ENCODE measurements around the gene CCDC15.

The CCDC15 gene

DNA sequence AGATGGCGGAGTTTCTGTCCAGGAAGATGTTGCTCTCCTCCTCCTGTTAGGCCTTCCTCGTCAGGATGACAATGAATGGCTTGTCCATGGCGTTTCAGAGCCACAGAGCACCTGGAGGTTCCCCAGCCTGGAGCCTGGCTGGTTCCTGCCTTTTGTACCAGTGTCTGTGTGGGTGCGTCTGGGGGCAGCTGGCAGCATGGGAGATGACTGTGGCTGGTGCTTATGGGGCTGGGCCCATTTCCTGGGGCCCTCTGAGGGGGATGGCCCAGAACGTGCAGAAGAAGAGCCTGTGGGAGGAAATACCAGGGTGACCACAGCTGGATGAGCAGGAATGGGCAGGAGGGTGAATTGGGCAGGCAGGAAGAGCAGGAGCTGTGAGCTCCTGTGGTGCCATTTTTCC lies 115.8 kb downstream of the CCDC15 start:
- DNase-seq: no peak

DNA sequence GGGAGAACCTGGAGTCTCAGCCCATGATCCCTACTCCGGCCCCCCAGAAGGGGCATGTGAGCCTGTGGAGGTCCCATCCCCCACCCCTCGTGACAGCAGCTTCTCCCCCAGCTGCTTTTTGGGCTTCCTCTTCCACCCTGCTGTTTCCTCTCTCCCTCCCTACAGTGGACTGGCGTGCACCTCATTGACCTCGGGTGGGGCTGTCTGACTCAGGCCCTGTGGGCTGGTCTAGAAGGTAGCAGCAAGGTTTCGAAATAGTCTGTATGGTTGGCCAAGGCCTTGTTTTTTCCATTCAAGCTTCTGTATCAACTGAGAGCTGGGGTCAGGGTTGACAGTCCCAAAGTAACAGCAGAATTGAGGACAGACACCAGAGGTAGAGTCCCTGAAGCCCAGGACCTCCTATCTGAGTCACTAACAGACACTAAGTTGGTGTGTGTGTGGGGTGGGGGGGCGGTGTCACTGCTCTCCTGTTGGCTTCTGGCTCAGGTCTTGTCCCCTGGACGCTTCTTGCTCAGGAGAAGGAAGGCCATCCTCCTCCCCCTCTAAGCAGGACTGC lies 116.8 kb downstream of the CCDC15 start:
- peak; percentile 82 for DNase-seq

DNA sequence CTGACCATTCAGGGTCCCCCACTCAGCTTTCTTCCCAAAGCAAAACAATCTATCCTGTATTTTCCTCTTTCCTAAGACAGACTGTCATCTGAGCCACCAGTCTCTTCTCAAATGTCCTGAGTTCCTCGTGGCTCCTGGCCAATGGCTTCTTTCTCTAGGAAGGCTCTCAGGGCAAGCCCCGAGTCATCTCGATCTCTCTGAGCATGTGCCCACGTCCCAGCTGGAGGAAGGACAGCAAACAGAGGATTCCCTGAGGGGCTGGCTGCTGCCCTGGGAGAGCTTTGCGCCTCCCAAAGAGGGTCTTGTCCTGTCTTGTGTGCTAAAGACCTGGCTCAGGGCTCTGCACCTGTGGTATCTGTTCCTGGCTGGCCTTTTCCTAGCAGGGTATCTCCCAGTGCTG lies 117.4 kb downstream of the CCDC15 start:
- no peak for DNase-seq

DNA sequence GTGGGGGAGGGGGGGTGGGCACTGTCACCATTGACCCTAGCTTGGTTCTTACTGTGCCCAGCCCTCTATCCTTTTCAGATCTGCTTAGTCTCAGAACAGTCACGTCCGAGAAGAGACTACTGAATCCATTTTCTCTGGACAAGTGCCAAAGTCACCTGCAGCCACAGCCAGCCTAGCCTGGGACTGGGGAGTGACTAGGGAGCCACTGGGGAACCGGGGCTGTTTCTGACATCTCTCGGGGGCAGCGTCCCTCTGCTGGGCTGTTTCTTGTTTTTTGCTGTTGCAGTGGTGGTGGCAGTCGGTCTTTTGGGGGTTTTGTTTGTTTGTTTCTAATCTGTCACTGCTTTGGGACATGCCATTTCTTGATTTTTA lies 117.8 kb downstream of the CCDC15 start:
- no peak for DNase-seq

DNA sequence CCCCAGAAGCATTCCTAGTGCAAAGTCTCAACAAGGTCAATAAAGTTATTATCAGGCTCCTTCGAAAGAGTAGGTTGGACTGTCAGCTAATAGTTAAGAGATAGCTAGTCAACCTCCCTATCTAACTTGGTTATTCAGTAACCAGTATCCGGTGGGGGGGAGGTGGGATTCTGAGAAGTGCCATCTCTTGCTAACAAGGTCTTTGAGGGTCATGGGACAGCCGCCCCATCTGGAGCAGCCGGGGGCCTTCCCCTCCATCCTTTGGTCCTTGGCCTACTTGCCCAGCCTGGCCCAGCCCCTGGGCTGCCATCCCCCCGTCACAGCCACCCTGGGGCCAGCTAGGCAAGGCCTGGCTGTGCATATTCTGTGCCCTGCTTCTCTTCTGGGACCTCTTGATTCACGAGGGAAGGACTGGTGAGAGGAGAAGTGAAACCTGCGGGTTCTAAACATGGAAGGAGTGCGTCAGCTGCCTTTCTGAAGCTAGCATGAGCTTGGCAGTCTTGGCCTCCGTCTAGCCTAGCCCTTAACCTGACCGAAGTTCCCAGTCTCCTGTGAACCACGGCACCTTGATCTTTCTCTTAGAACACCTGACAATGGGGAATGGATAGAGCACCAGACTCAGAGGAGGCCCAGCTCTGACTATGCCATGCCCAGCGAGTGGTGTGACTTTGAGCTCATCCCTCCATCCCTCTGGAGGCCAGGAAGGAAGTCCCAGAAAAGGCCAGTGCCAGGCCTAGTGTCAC lies 118.4 kb downstream of the CCDC15 start:
- no peak for DNase-seq

DNA sequence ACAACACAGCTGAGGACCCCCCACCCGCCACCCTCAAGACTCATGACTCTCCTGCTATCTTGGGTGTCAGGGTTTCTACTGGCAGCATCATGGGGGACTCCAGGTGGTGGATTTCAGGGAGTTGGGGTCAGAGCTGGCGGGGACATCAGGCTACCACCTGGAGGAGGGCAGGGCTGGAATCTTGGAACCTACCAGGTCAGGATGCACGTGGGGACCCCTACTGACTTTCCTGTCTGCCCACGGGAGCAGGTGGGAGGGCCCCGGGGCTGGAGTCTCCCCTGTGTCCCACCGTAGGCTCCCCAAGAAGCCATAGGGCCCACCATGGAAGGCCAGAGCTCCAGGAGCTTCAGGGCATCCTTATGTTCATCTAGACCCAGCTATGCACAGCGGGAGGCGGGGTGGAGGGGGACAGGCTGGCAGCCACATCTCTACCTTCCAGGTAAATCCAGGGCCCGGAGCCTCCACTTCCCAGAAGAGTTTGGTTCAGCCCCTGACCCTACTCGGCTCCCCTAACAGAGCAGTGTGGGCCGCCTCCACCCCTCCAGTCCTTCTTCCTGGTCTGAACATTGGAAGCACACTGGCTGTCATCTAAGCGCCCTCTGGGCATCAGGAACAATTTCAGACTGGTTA lies 119.1 kb downstream of the CCDC15 start:
- DNase-seq: no peak

DNA sequence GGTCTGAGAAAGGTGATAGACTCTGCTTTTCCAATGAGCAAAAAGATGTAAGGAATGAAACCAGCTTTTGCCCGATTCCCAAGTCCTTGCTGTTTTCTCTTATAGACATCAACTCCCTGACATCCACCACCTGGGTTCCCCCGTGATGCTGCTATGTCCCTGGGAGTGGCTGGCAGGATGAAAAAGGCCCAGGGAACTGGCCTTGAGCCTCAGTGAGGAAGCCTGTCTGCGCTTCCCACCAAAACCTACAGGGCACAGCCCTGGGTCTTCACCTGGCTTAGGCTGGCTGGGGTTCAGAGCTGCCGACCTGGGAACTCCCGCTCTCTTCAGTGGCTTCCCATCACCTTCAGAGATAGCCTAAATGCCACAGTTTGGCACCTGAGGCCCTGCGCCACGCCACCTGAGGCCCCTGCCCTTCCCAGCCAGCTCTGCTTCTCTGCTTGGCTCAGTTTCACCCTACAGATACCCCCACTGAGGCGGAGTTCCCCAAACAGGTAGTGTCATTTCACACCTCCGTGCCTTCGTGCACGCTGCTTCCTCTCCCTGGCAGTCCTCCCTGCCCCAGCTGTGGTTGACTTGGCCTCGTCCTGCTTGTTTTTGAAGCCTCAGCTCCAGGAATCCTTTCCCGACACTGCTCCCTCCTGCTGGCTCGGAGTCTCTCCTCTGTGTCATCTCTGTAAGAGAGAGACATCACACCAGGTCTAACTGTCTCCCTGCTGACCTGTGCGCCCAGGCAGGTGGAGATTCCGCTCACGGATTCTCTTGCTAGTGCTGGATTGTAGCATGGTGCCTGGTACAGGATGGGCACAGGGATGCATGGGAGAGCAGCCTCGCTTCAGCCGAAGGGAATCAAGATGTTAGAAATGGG lies 119.8 kb downstream of the CCDC15 start:
- no peak for DNase-seq

DNA sequence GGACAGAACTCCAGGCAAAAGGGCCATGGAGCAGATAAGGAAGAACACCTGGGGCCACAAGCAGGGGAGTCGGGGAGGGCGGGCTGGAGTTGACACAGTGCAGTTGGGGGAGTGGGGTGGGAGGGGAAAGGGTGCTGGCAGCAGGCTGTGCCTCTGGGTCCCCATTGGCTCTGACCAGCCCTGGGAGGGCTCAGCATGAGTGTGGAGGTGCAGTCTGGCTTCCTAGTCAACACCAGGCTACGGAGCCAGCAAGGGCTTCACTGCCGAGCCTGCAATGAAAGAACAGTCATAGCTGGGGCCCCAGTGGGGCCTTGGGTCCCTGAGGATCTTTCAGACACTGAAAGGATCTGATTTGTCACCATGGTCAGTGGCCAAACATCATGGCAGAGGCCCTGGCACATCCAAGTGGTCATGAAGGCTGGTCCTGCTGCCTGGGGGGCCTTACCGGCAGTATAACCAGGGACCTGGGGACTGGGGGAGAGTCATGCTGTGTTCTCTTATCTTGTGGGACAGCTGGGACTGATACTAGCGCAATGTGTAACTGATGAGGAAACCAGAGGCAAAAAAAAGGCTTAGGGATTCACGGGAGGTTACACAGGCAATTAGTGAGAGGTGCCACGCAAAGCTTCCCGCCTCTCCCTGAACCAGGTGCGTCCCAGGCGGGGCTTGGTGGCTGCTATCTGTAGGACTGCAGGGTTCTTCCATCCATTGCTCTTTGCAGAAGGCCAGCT lies 120.7 kb downstream of the CCDC15 start:
- no peak for DNase-seq

DNA sequence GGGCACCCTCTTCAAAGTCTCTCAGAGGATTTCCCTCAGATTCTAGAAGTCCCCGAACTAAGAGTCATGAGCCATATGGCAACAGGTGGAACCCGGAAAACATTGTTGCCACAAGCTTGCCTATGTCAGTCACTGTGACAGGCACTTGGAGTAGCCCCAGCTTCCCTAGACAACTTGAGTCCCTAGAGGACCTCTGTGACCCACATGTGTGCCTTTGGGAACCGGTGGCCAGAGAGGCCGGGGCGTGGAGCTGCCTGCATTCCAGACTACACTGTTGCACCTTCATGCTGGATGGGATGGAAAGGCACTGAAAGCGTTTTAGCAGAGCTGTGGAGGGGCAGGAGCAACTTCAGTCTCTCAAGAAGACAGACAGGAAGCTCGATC lies 121.2 kb downstream of the CCDC15 start:
- DNase-seq: no peak

DNA sequence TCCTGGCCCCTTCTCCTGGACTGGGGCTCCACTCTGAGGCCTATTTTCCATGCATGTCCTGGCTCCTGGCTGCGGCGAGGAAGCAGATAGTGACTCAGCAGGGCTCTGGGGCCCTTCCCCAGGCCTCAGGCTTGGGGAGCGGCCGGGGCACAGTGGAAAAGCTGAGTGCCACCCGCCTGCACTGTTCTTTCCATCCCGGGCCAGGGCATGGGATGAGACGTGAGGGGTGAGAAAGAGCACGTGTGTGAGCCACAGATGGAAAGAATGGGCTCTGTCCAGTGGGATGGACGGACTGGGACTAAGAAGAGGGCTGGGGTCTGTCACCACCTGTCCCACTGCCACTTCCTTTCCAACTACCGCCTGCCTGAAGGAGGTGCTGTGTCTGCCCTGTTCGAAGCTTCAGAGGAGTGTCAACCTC lies 121.9 kb downstream of the CCDC15 start:
- no peak for DNase-seq

DNA sequence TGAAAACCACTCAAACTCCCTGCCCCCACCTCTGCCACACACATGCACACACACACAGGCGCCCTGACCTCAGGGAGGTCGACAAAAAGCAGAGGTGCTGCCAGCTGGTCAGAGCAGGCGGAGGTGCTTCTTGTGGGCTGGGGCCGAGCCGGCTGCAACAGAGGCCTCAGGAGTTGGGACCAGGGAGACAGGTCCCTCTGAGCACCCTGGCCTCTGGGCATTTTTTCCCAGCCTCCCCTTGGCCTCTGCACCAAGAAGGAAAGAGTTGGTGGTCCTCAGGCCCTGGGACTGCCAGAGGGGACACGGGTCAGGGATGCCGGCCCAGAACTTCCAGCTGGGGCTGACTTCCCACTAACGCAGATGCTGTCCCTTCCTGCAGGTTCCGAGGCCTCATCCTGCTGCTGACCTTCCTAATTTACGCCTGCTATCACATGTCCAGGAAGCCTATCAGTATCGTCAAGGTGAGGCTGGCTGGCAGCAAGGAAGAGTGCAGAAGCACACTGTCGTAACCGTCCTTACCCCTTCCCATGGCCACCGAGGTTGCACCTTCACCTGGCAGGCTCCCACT lies 122.5 kb downstream of the CCDC15 start:
- no peak for DNase-seq

DNA sequence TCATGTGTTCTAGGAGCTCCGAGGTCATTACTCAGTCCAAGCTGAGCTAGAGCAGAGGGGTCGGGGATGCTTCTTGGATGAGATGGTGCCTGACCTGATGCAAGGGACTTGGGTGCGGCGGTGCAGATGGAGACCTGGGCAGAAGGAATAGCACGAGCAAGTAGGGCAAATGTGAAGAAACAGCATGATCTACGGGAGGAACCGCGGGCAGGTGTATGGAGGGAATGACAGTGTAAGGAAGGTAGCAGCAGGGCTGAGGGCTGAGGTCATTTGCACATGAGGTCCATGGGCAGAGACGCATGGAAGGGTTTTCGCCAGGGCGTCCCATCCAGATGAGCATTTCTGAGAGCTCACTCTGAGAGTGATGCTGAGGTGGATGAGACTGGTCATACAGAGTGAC lies 124.0 kb downstream of the CCDC15 start:
- DNase-seq: no peak

DNA sequence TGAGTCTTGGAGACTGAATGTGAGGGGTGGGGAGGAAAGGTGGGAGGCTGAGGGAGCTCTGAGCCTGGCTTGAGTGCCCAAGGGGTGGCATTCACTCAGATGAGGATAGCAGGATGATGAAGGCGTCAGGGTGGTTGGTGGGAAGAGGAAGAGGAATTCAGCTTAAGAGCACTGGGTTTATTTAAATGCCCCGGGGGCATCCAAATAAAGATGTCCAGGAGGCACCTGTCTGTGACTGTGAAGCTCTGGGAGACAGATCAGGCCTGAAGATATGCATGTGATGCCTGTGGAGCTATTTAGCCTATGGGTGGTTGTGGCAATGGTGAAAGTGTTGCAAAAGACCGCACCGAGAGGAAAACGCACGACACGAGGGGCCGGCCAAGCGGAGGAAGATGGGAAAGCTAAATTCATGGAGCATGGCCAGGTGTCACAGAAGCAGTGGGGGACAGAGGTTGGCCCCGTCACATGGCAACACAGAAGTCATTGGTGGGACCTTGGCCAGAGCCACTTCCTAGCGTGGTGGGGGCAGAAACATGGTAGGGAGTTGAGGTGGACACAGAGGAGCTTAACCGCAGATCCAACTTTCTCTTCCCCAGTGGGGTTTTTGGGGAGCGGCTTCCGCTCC lies 124.6 kb downstream of the CCDC15 start:
- DNase-seq: no peak

DNA sequence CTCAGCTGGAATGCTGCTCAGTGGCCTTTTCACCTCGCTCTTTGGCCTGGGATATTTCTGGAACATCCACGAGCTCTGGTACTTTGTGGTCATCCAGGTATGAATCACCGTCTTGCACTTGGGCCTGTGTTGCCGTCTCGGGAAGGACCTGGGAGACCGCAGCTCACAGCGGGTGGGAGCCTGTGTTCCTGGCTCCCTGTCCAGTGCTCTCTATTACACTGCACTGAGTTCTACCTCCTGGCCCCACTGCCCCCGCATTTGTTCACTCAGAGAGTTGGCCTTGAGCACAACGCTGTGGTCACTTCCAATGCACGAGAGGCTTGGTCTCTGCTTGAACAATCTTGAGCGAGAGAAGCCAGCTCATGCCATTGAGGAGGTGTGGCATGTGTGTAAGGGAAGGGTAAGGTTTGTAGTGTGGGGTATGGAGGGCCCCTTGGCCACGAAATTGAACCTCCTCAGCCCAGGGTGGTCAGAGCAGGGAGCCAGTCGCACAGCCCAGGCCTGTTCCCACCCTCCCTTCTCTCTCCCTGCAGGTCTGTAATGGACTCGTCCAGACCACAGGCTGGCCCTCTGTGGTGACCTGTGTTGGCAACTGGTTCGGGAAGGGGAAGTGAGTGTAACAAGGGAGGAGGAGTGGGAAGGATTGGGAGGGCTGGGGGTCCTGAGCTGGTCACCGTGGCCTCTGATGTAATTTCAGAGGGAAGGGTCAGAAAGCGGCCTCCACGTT lies 125.3 kb downstream of the CCDC15 start:
- no peak for DNase-seq

DNA sequence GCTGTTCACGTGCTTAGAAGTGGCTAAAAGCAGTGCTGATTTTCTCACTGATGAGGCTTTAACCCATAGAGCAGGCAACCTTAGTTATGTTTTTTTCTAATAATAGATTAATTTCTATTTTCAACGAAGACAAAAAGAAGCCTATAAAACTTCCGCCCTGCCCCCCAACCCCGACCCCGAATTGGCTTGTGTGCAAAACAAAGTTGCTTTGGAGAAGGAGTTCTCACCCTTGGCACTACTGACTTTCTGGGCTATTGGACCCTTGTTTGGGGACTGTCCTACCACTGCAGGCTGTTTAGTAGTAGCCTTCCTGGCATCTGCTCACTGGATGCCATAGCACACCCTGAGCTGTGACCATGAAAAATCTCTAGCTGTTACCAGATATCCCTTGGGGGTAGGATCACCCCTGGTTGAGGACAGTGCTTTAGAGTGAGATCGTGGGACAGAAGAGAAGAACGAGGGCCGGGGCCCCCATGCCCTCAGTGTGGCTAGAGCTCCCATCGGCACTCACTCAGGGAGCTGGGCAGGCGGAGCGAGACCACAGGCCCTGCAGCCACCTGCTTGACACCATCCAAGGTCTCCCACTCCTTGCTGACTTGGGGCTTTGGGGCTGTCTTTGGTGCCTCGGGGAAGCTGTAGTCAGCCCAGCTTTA lies 126.0 kb downstream of the CCDC15 start:
- DNase-seq: no peak

DNA sequence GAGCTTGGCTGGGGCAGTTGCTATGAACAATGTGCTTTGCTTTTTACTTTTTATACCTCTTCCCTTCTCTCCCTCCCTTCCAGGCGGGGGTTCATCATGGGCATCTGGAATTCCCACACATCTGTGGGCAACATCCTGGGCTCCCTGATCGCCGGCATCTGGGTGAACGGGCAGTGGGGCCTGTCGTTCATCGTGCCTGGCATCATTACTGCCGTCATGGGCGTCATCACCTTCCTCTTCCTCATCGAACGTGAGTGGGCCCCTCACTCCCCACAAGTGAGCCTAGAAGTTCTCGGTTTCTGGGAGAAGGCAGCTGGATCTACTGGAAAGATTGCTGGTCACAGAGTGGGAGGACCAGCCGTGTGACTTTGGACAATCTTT lies 126.5 kb downstream of the CCDC15 start:
- DNase-seq: no peak

DNA sequence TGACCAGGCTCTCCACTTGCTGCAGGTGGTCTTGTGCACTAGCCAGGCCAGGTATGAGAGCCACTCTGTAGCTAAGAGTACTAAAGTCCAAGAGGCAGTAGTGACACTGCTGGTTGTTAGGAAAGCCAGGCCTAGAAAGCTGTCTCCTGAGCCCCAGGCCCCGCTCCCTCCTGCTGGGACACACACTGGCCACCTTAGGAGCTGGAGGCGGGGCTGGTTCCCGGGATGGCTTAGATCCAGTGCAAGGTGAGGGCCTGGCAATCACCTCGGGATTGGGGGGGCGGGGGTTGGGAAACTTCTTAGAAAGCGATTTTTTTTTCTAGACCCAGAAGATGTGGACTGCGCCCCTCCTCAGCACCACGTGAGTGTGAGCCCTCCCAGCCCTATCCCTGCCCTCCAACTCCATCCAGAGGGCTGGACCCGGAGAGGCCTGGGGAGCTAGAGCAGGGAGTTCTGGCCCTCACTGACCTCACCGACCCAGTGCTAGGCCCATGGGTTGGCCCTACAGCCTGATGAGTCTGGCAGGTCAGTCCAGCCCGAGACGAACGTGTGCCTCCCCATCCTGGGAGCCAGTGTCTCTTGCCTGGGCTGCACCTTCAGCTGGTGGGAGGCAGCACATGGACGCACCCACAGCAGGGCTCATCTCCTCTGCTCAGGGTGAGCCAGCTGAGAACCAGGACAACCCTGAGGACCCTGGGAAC lies 127.2 kb downstream of the CCDC15 start:
- no peak for DNase-seq

DNA sequence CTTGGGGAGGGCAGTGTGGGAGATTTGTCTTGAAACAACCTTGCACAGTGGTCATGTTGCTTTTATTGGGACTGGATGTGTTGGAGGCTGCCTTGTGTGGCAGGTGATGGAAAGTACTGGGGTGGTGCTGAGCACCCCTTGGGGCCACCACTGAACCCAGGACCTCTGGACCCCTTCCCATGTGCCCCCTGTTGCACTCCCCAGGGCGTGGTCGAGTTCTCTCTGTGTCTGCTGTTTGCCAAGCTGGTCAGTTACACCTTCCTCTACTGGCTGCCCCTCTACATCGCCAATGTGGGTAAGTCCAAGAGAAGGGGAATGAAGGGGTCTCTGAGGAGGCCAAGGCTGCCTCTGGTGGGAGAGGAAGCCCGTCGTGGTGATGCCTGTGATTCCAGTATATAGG lies 128.0 kb downstream of the CCDC15 start:
- DNase-seq: no peak

DNA sequence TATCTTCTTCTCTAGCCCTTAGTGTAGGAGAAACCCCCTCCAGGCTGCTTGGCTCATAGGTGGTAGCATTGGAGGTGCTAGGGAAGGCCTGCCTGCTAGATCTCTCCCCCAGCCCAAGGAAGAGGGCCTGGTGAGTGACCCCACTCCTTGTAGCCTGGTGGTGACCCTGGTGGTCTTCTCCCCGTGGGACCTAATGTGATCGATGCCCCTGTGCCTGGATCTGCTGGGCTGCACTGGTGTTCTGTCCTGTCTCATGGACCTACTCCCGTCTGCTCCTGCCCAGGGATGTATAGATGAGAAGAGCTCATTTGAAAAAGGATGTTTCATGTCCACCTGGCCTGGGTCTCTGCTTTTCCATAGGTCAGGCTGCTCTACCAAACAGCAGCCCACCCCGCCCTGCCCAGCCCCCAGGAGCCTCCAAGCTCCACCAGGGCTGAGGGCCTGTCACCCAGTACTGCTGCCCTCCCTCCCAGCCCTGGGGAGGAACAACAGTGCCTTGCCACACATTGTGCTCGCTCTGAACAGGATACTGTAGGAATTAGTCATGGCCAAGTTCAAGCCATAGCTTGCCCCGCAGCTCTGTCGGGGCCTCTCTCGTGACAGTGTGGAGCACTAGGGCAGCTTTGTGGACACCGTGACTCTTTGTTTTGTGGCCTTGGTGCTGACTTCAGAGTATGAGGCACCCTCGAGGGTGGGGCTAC lies 128.8 kb downstream of the CCDC15 start:
- no peak for DNase-seq
